Measurements from ENCODE around the gene GABRB2.

The GABRB2 gene

DNA sequence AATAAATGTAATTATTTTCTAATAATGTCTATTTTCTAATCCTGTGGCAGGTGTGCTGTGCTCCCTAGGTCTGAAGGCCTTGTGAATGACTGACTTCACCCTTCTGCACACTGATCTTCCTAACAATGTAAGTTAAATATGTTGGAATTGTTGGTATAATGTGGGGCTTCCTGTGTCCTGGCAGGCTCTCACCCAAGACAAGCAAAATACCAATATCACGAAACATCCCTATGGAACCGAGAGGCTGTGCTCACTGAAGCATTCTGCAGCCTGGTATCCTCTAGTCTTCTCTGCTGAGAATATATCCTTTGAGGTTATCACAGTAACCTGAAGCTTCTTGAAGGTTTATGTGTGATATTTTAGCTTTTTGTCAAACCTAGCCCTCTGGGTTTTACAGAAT, 159.4 kb downstream of the GABRB2 start:
- no peak for DNase-seq (ENCODE audit: low spot score)

- DNase-seq (ENCODE audit: low spot score), result no peak
These were observed 161.5 kb downstream of the GABRB2 start for GRCh38 chr5:161385027-161385426.

- no peak for DNase-seq (ENCODE audit: low spot score)
These were observed 163.8 kb downstream of the GABRB2 start for GRCh38 chr5:161382685-161383084.

DNA sequence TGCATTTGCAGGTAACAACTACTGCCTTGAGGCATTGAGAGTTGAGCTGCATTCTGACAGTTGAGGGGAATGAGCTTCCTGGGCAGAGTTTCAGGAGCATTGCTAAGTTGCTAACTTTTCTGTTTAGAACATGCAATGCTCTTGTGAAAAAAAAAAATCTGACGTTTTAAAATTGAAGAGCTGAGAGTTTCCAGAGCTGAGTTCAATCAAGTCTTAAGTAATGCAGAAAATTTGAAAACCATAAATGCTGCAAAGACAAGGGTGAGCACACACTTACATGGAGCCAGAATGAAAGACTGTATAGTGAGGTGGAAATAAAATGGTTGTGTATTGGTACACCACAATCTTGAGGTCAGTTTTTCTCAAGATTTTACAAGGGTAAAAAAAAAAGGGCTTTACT, 166.0 kb downstream of the GABRB2 start:
- no peak for DNase-seq (ENCODE audit: low spot score)

- no peak for DNase-seq (ENCODE audit: low spot score)
These were observed 167.8 kb downstream of the GABRB2 start for GRCh38 chr5:161378701-161379100.

DNA sequence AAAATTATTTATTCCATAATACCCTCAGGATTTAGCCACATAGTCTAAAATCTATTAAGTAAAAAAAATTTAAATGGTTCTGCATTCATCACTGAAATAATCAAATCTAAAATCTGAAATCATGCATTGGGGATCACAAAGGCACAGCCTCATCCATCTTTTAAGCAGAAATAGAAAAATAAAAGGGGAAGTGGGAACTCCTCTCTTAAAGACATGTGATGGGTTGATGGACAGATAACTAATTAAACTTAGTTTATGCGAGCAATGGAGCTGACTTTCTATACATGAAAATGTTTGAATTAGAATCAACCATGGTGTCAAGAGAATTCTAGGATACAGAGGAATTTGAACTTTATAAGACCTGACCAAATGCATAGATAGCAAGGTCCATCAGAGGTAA, 170.5 kb downstream of the GABRB2 start:
- no peak for DNase-seq (ENCODE audit: low spot score)

DNA sequence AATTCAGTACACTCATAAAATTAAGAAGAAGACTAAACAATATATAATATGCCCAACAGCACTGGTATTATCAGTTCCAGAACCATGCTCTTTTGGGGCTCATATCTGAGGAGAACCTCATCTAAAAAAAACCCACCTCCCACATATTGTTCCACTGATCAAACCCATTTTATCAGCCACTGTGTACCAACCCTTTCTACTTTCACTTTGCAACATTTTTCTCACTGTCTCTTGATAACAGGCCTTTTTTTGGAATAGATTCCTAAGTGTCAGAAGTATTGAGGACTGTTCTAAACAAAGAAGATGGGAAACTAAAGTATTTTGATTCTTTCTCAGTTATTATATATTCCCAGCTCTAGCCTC, 173.2 kb downstream of the GABRB2 start:
- DNase-seq (ENCODE audit: low spot score), result no peak

- DNase-seq (ENCODE audit: low spot score), result no peak
These were observed 173.7 kb downstream of the GABRB2 start for GRCh38 chr5:161372682-161373344.

DNA sequence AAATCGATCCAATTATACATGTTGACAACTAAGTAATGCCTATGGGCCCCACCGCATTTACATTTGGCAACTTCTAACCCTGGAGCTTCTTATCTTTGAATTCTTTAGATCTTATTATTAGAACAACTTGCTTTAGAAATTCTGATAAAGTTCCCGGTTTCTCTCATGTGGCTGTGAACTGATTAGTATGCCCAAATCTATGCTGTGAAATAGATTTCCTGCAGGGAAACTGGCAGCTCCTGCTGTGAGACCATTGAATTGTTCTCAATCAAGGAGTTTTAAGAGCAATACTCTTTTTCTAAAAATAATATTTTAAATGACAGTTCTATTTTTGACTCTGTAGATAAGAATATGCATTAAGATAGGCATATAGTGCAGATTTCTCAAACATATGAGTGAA, 177.5 kb downstream of the GABRB2 start:
- DNase-seq (ENCODE audit: low spot score), result no peak

GRCh38 chr5:161358446-161358845, 188.1 kb downstream of the GABRB2 start:
- no peak for DNase-seq (ENCODE audit: low spot score)

GRCh38 chr5:161344234-161344633, 202.3 kb downstream of the GABRB2 start:
- DNase-seq (ENCODE audit: low spot score), result no peak

GRCh38 chr5:161342886-161343285, 203.6 kb downstream of the GABRB2 start:
- DNase-seq (ENCODE audit: low spot score), result no peak

GRCh38 chr5:161340012-161340411, 206.5 kb downstream of the GABRB2 start:
- DNase-seq (ENCODE audit: low spot score), result no peak

- no peak for DNase-seq (ENCODE audit: low spot score)
These were observed 213.2 kb downstream of the GABRB2 start for GRCh38 chr5:161333194-161333880.

GRCh38 chr5:161332343-161332742, 214.2 kb downstream of the GABRB2 start:
- no peak for DNase-seq (ENCODE audit: low spot score)

GRCh38 chr5:161314033-161314432, 232.5 kb downstream of the GABRB2 start:
- no peak for DNase-seq (ENCODE audit: low spot score)

- no peak for DNase-seq (ENCODE audit: low spot score)
These were observed 233.6 kb downstream of the GABRB2 start for GRCh38 chr5:161312882-161313281.

DNA sequence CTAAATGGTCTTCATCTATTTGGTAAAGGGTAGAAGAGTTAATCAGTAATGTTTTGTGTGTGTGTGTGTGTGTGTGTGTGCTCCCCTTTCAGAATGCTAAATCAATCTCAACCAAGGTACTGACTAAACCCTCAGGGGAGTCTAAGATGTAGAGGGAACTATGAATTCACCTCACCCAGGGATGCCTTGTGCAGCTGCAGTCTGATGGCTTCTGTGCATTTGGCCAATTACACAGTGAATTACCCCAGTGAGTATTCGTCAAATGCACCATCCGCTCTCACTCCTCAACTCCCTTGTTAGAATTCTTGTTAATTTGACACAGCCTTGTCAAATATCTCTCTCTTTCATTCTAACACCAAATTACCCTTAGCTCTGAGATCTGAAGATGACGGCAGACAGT, 234.6 kb downstream of the GABRB2 start:
- no peak for DNase-seq (ENCODE audit: low spot score)

DNA sequence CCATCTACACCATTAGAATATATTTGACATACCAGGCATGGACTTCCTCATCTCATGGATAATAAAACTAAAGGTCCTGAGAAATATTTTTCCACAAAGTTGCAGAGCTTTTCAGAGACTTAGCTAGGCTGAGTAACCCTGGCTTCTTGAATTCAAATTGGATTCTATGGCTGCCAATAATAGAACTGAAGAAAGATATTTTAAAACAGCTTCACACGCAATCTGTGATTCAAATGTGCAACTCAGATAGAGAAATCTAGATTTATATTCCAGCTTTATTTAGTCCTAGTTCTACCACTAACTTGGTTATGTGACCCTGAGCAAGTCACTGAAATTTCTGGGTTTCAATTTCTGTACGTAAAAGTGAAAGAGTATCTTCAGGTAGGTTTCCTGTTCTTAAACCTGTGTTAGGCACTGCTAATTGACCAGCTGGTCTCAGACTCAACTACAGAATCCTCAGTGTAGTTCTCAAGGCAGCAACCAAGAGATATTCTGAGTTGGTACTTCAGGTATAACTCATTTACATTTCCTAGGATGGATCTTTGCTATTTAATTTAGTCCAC, 235.3 kb downstream of the GABRB2 start:
- DNase-seq (ENCODE audit: low spot score), result no peak

DNA sequence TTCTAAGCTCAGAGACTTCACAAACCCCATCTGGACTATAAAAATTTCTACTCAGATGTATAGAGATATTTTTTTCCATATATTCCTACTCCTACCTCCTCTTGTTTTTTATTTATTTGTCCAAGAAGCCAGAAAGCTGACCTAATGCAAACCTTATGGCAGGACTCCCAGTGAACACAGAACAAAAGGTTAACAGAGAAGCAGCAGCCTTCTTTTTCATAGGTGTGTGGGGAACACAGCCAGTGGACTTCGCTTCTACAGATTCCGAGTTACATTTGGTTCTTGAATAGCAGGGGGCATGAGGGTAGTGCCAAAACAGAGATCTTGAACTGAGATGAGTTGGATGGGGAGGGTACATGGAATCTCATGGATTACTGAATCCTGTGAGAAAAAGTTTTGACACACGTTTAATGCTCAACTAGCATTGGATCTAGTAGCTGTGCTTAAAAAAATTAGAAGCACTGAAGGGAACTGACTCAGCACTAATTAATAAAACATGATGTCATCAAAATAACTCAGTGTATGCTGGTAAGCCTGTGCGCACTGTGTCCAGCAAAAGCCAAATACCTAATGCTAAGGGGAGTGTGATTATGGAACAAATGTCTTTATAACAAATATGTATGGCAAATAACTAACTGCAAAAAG, 240.1 kb downstream of the GABRB2 start:
- no peak for DNase-seq (ENCODE audit: low spot score)

GRCh38 chr5:161305601-161306000, 240.9 kb downstream of the GABRB2 start:
- DNase-seq (ENCODE audit: low spot score), result no peak

GRCh38 chr5:161302559-161302958, 244.0 kb downstream of the GABRB2 start:
- DNase-seq (ENCODE audit: low spot score), result peak; percentile 3

DNA sequence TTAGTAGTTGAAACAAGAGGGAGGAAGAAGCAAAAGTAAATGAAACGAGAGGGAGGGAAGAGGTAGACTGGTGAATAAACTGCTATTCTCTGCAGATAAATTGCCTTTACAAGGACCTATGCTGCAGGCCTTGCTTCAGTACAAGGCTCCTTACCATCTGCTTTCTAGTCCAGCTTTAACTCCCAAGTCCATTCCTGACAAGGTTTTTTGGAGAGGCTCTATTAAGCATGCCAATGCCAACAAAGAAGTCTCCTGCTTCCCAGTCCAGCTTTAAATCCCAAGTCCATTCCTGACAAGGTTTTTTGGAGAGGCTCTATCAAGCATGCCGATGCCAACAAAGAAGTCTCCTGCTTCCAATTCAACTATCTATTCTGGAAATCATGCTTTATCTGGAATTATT, 244.9 kb downstream of the GABRB2 start:
- DNase-seq (ENCODE audit: low spot score), result no peak
